8988T (cell line): ENCODE measurements around the gene FRMD5.
A peak's percentile ranks its signal among the peaks of the same experiment; 100 is the strongest.

Experiments
- DNase-seq: peaks from one replicate; pipeline ENCODE4 v3.0.0; 2011

Gene FRMD5

GRCh38 chr15:43966646-43967045, 228.4 kb downstream of the FRMD5 start:
- no peak for DNase-seq

- DNase-seq = no peak
These were observed 236.2 kb downstream of the FRMD5 start for GRCh38 chr15:43958861-43959330.

GRCh38 chr15:43957724-43958123, 237.3 kb downstream of the FRMD5 start:
- DNase-seq = no peak

- DNase-seq = no peak
These were observed 239.9 kb downstream of the FRMD5 start for GRCh38 chr15:43955140-43955539.

GRCh38 chr15:43954181-43954621, 240.9 kb downstream of the FRMD5 start:
- no peak for DNase-seq

- no peak for DNase-seq
These were observed 241.7 kb downstream of the FRMD5 start for GRCh38 chr15:43953402-43953801.

GRCh38 chr15:43950531-43950930, 244.5 kb downstream of the FRMD5 start:
- no peak for DNase-seq

- DNase-seq = no peak
These were observed 246.3 kb downstream of the FRMD5 start for GRCh38 chr15:43948691-43949325.

GRCh38 chr15:43943511-43943910, 251.6 kb downstream of the FRMD5 start:
- no peak for DNase-seq

GRCh38 chr15:43942194-43942593, 252.9 kb downstream of the FRMD5 start:
- DNase-seq = no peak

- DNase-seq = no peak
These were observed 253.5 kb downstream of the FRMD5 start for GRCh38 chr15:43941555-43941954.

GRCh38 chr15:43941071-43941470, 254.0 kb downstream of the FRMD5 start:
- no peak for DNase-seq

GRCh38 chr15:43939070-43939469, 256.0 kb downstream of the FRMD5 start:
- peak; percentile 20 for DNase-seq

GRCh38 chr15:43934480-43934879, 260.6 kb downstream of the FRMD5 start:
- DNase-seq = no peak

- no peak for DNase-seq
These were observed 262.2 kb downstream of the FRMD5 start for GRCh38 chr15:43932907-43933306.

- DNase-seq = no peak
These were observed 263.2 kb downstream of the FRMD5 start for GRCh38 chr15:43931790-43932435.

- no peak for DNase-seq
These were observed 264.0 kb downstream of the FRMD5 start for GRCh38 chr15:43931119-43931518.

GRCh38 chr15:43930556-43930955, 264.5 kb downstream of the FRMD5 start:
- DNase-seq = no peak

- DNase-seq = no peak
These were observed 265.0 kb downstream of the FRMD5 start for GRCh38 chr15:43930079-43930478.

GRCh38 chr15:43928152-43928551, 266.9 kb downstream of the FRMD5 start:
- no peak for DNase-seq

- no peak for DNase-seq
These were observed 267.9 kb downstream of the FRMD5 start for GRCh38 chr15:43927203-43927602.

- no peak for DNase-seq
These were observed 271.5 kb downstream of the FRMD5 start for GRCh38 chr15:43923553-43923952.

GRCh38 chr15:43922021-43922420, 273.1 kb downstream of the FRMD5 start:
- DNase-seq = no peak

GRCh38 chr15:43920815-43921214, 274.3 kb downstream of the FRMD5 start:
- no peak for DNase-seq

GRCh38 chr15:43920254-43920600, 274.8 kb downstream of the FRMD5 start:
- no peak for DNase-seq
